H1 (cell line): ENCODE results near the gene P3H2. TPM values are rescaled to one million over a fixed set of nuclear protein-coding genes. Genes with fewer than 3 reads are reported as not detected.

Experiments
- CTCF ChIA-PET: fragments of 300-600 bp; sonication (Branson Sonifier 250); formaldehyde crosslinking; loops from one replicate; lab custom pipeline; 2021; ENCODE audit not compliant: partially characterized antibody; lab: Charles Lee
- POLR2A ChIA-PET: fragments of 300-600 bp; sonication (Branson Sonifier 250); formaldehyde crosslinking; loops from one replicate; lab custom pipeline; 2021; ENCODE audit warnings: inconsistent platforms; ENCODE audit not compliant: partially characterized antibody; lab: Charles Lee
- DNase-seq, 2 experiments: peaks; one replicate each; pipeline versions ENCODE4 v3.0.0 to v3.0.0-alpha.2; 2010 to 2022; ENCODE audit warnings: low spot score in 2 of 2, low read depth in 1 of 2, mixed read lengths in 1 of 2
- FAIRE-seq: peaks from 2 replicates; lab custom pipeline; 2011; peaks lifted over from hg19 to GRCh38; lab: Jason Lieb, UNC
- H2AFZ ChIP-seq: 2 replicates; pipeline ENCODE4 v1.8.1; 2012; ENCODE audit warnings: low read length, inconsistent platforms
- H2AK5ac ChIP-seq: 2 replicates; pipeline ENCODE4 v1.6.1; 2013; ENCODE audit warnings: low read depth, low read length
- H2BK120ac ChIP-seq: replicated peaks from 2 replicates; pipeline ENCODE3; 2013; ENCODE audit warnings: low read depth, low read length, inconsistent platforms
- H2BK12ac ChIP-seq: 2 replicates; pipeline ENCODE4 v1.6.1; 2013; ENCODE audit warnings: low read depth, low read length
- H2BK15ac ChIP-seq: 2 replicates; pipeline ENCODE4 v1.6.1; 2013; ENCODE audit warnings: low read length
- H2BK20ac ChIP-seq: 2 replicates; pipeline ENCODE4 v1.6.1; 2013; ENCODE audit warnings: low read length
- H2BK5ac ChIP-seq: 2 replicates; pipeline ENCODE4 v1.6.1; 2013; ENCODE audit warnings: low read depth, low read length
- H3K14ac ChIP-seq: 2 replicates; pipeline ENCODE4 v1.6.1; 2013; ENCODE audit warnings: inconsistent platforms; ENCODE audit not compliant: insufficient read length
- H3K18ac ChIP-seq: 2 replicates; pipeline ENCODE4 v1.6.1; 2013; ENCODE audit warnings: low read length; ENCODE audit errors: extremely low read depth
- H3K23ac ChIP-seq: 2 replicates; pipeline ENCODE4 v1.6.1; 2013; ENCODE audit warnings: inconsistent platforms; ENCODE audit not compliant: insufficient read length
- H3K23me2 ChIP-seq: 2 replicates; pipeline ENCODE4 v1.6.1; 2013; ENCODE audit warnings: low read depth, low read length
- H3K27ac ChIP-seq: 2 replicates; pipeline ENCODE4 v1.6.1; 2011; ENCODE audit warnings: low read depth, low read length, inconsistent platforms
- H3K27me3 ChIP-seq, 4 experiments: replicated peaks in 1 of 4; 1 replicate in 1 of 4; 2 replicates in 3 of 4; pipeline versions ENCODE4 v1.6.1 to v1.8.1; 2011 to 2013; ENCODE audit warnings: low read length in 3 of 4, mild to moderate bottlenecking in 3 of 4, inconsistent platforms in 2 of 4, mixed read lengths in 2 of 4, moderate library complexity in 1 of 4; ENCODE audit not compliant: control insufficient read depth in 3 of 4, insufficient read depth in 3 of 4; ENCODE audit errors: extremely low read depth in 1 of 4
- H3K36me3 ChIP-seq, 4 experiments: 2 replicates each; pipeline versions ENCODE4 v1.6.1 to v1.8.1; 2011 to 2013; ENCODE audit warnings: mild to moderate bottlenecking in 4 of 4, low read length in 3 of 4, moderate library complexity in 2 of 4, control low read depth in 1 of 4, inconsistent platforms in 1 of 4; ENCODE audit not compliant: insufficient read depth in 4 of 4, control insufficient read depth in 2 of 4
- H3K4ac ChIP-seq: replicated peaks from 2 replicates; pipeline ENCODE3; 2013; ENCODE audit warnings: low read length, low read depth, mixed read lengths, inconsistent platforms; ENCODE audit not compliant: insufficient read length
- H3K4me1 ChIP-seq, 4 experiments: replicated peaks in 1 of 4; 1 replicate in 1 of 4; 2 replicates in 3 of 4; pipeline versions ENCODE4 v1.6.1 to v1.8.1; 2011 to 2013; ENCODE audit warnings: low read length in 3 of 4, inconsistent platforms in 2 of 4, mixed read lengths in 1 of 4; ENCODE audit not compliant: insufficient read depth in 4 of 4, control insufficient read depth in 3 of 4
- H3K4me2 ChIP-seq, 2 experiments: 2 replicates each; pipeline versions ENCODE4 v1.6.1 to v1.8.1; 2011 to 2013; ENCODE audit warnings: low read depth in 2 of 2, low read length in 2 of 2, control low read depth in 1 of 2, inconsistent platforms in 1 of 2, mild to moderate bottlenecking in 1 of 2; ENCODE audit not compliant: insufficient read depth in 1 of 2
- H3K4me3 ChIP-seq, 4 experiments: fragments of 200-600, 300-600 bp in 1 of 4; sonication (generic), shearing (Covaris generic), sonication (Bioruptor Twin) in 1 of 4; 2 replicates each; pipeline versions ENCODE4 v1.5.1 to v1.8.1; 2011 to 2016; ENCODE audit warnings: low read length in 4 of 4, low read depth in 3 of 4, control low read depth in 2 of 4, inconsistent platforms in 2 of 4, mild to moderate bottlenecking in 2 of 4, mixed read lengths in 1 of 4, moderate library complexity in 1 of 4; ENCODE audit not compliant: insufficient read depth in 2 of 4; ENCODE audit errors: extremely low read depth in 1 of 4
- H3K56ac ChIP-seq: replicated peaks from 2 replicates; pipeline ENCODE3; 2013; ENCODE audit warnings: low read depth, mild to moderate bottlenecking, mixed read lengths, low read length, inconsistent platforms; ENCODE audit not compliant: insufficient read length
- H3K79me1 ChIP-seq: 2 replicates; pipeline ENCODE4 v1.6.1; 2013; ENCODE audit warnings: low read depth, low read length, control low read depth
- H3K79me2 ChIP-seq, 2 experiments: 2 replicates each; pipeline versions ENCODE4 v1.6.1 to v1.8.1; 2012 to 2013; ENCODE audit warnings: low read length in 2 of 2, mild to moderate bottlenecking in 2 of 2, inconsistent platforms in 1 of 2; ENCODE audit not compliant: insufficient read depth in 2 of 2, control insufficient read depth in 1 of 2
- H3K9ac ChIP-seq, 4 experiments: replicated peaks in 1 of 4; 1 replicate in 1 of 4; 2 replicates in 3 of 4; pipeline versions ENCODE4 v1.6.1 to v1.8.1; 2011 to 2013; ENCODE audit warnings: low read depth in 3 of 4, low read length in 3 of 4, control low read depth in 2 of 4, mild to moderate bottlenecking in 2 of 4, moderate library complexity in 2 of 4, inconsistent platforms in 1 of 4; ENCODE audit errors: extremely low read depth in 1 of 4
- H3K9me3 ChIP-seq, 2 experiments: 2 replicates each; pipeline versions ENCODE4 v1.6.1 to v1.8.1; 2012 to 2013; ENCODE audit warnings: mild to moderate bottlenecking in 2 of 2, moderate library complexity in 2 of 2, control low read depth in 1 of 2, inconsistent platforms in 1 of 2, low read depth in 1 of 2, low read length in 1 of 2, mixed read lengths in 1 of 2; ENCODE audit not compliant: insufficient read depth in 2 of 2
- H4K20me1 ChIP-seq, 2 experiments: replicated peaks in 1 of 2; 2 replicates each; pipeline versions ENCODE3 to v1.8.1; 2011 to 2013; ENCODE audit warnings: inconsistent platforms in 2 of 2, low read length in 2 of 2, mild to moderate bottlenecking in 1 of 2; ENCODE audit not compliant: insufficient read depth in 2 of 2, control insufficient read depth in 1 of 2
- H4K5ac ChIP-seq: 2 replicates; pipeline ENCODE4 v1.6.1; 2013; ENCODE audit warnings: low read length, low read depth, mixed read lengths, inconsistent platforms; ENCODE audit not compliant: insufficient read length
- H4K8ac ChIP-seq: 2 replicates; pipeline ENCODE4 v1.8.0; 2013; ENCODE audit warnings: mild to moderate bottlenecking, moderate library complexity, low read length, inconsistent platforms; ENCODE audit not compliant: insufficient read depth; ENCODE audit errors: extremely low read depth
- H4K91ac ChIP-seq: replicated peaks from 2 replicates; pipeline ENCODE3; 2013; ENCODE audit warnings: low read length, mixed read lengths, inconsistent platforms; ENCODE audit not compliant: insufficient read length
- BCL11A ChIP-seq, 2 experiments: IDR thresholded peaks; one replicate each; pipeline ENCODE4 v1.6.1; 2011; ENCODE audit warnings: low read depth in 2 of 2, low read length in 2 of 2, mild to moderate bottlenecking in 2 of 2
- CEBPB ChIP-seq: IDR thresholded peaks from 2 replicates; pipeline ENCODE4 v1.6.1; 2012; ENCODE audit warnings: low read depth, low read length
- HDAC2 ChIP-seq, 2 experiments: fragments of 300-600 bp in 1 of 2; sonication (generic) in 1 of 2; IDR thresholded peaks; 2 replicates each; pipeline ENCODE4 v1.6.1; 2011 to 2012; ENCODE audit warnings: low read depth in 2 of 2, low read length in 2 of 2, mild to moderate bottlenecking in 2 of 2, moderate library complexity in 2 of 2, borderline replicate concordance in 1 of 2, inconsistent platforms in 1 of 2
- JUN ChIP-seq: IDR thresholded peaks from 2 replicates; pipeline ENCODE4 v1.6.1; 2011; ENCODE audit warnings: low read depth, mild to moderate bottlenecking, improper control_type of control experiment, low read length
- KDM5A ChIP-seq: fragments of 200-600 bp; IDR thresholded peaks from 2 replicates; pipeline ENCODE4 v1.7.1; 2012; ENCODE audit warnings: mild to moderate bottlenecking, low read length, inconsistent platforms, mixed read lengths
- NANOG ChIP-seq: IDR thresholded peaks from 2 replicates; pipeline ENCODE4 v1.6.1; 2011; ENCODE audit warnings: low read length, low read depth, mild to moderate bottlenecking, inconsistent platforms; ENCODE audit not compliant: insufficient read depth, poor library complexity, severe bottlenecking
- POLR2AphosphoS5 ChIP-seq: IDR thresholded peaks from 2 replicates; pipeline ENCODE4 v1.6.1; 2011; ENCODE audit warnings: low read depth, low read length
- RNF2 ChIP-seq: fragments of 200-900, 300-1000 bp; sonication (generic); IDR thresholded peaks from 2 replicates; pipeline ENCODE4 v1.7.1; 2016; ENCODE audit warnings: borderline replicate concordance, low read depth, mild to moderate bottlenecking, antibody characterized with exemption, low read length; ENCODE audit not compliant: poor library complexity, severe bottlenecking; ENCODE audit errors: missing control alignments
- WGBS, 2 experiments: shearing (Covaris generic) in 1 of 2; methylation state at CpG; one replicate each; pipeline versions ENCODE4 v1.1.6 to v1.1.7; 2013 to 2015; ENCODE audit warnings: low lambda C conversion rate in 2 of 2, mixed read lengths in 2 of 2, inconsistent platforms in 1 of 2, low coverage in 1 of 2, missing lambda C conversion rate in 1 of 2; ENCODE audit not compliant: insufficient replicate concordance in 2 of 2, insufficient coverage in 1 of 2, insufficient read length in 1 of 2; ENCODE audit errors: extremely low coverage in 1 of 2, missing lambda C conversion rate in 1 of 2; 5-methylcytosine and 5-hydroxymethylcytosine counted together
- polyA plus RNA-seq, 7 experiments: library from polyadenylated mRNA; depleted of rRNA in 3 of 7; stranded (reverse) in 5 of 7; unstranded in 2 of 7; fragments of >200 nt in 5 of 7; fragments of 200-250 nt in 2 of 7; gene quantifications; 1 replicate in 5 of 7; 2 replicates in 1 of 7; 4 replicates in 1 of 7; pipeline versions ENCODE4 v1.2.1 to v1.2.3, GENCODE V29; 2011 to 2013; ENCODE audit warnings: missing spikeins in 2 of 7, mixed read lengths in 2 of 7
- total RNA-seq: library from RNA; stranded (reverse); fragmentation: NEBNext Ultra II Directional; extraction: Animal tissue kit (Norgen Biotek cat#: 25700); gene quantifications from 2 replicates; pipeline ENCODE4 v1.2.1, GENCODE V29; 2021

P3H2 gene
- total and polyA plus RNA-seq, 2 of the 8 experiments (the other 6 are each of a cell fraction or from before 2014, with no cell fraction given) = 40.5 to 60.4 TPM

GRCh38 chr3:189936201-189936945 lies 184.3 kb downstream of the P3H2 start:
- Histone ChIP-seq H3K79me2 (no peaks in the 10 kb centered on the region), H3K9ac (no peak overlapping the region), H4K20me1 (no peaks in the 10 kb centered on the region), H3K56ac (no peak overlapping the region), H4K5ac (no peak overlapping the region), H4K8ac (no peak overlapping the region), H3K27me3 (no peaks in the 10 kb centered on the region), H2BK120ac (no peak overlapping the region), H2AK5ac (no peak overlapping the region), H3K9me3 (no peaks in the 10 kb centered on the region; a peak in 1 of 4 replicates), H3K14ac (no peak overlapping the region), H3K27ac (no peak overlapping the region), H3K4me1 (no peaks in the 10 kb centered on the region), H2BK20ac (no peak overlapping the region), H2BK12ac (no peak overlapping the region), H3K23ac (no peak overlapping the region), H4K91ac (no peak overlapping the region), H3K18ac (no peak overlapping the region), H3K23me2 (no peaks in the 10 kb centered on the region), H3K4ac (no peak overlapping the region), H3K79me1 (no peaks in the 10 kb centered on the region), H2BK5ac (no peak overlapping the region), H3K4me3 (no peak overlapping the region), H3K4me2 (no peak overlapping the region), H2BK15ac (no peak overlapping the region), H3K36me3 (no peaks in the 10 kb centered on the region), H2AFZ (no peak overlapping the region)
- 89% methylated on average over 6 of the region's 6 CpGs; no CpG with 5 or more reads in 1 of the 2 experiments for WGBS, 2 experiments
- no peak for FAIRE-seq
- CTCF ChIA-PET = interaction anchor here (1.1 to 5.0 kb wide), 2 partner anchors 12 to 285 kb away, joined by 3 to 30 read pairs; no protein-coding TSS in a partner anchor
- no peak for DNase-seq
- no peak for TF ChIP-seq HDAC2 (IDR thresholded peaks at IDR 0.05; ENCODE audit: borderline replicate concordance in 1 of 2, low read depth in 2 of 2, low read length in 2 of 2)
- TF ChIP-seq JUN = no peak
- TF ChIP-seq POLR2AphosphoS5 = no peak
- no peak for TF ChIP-seq CEBPB
- TF ChIP-seq KDM5A = no peak
- no peak for TF ChIP-seq BCL11A (IDR thresholded peaks at IDR 0.05; ENCODE audit: low read depth in 2 of 2, low read length in 2 of 2)
- no peak for TF ChIP-seq RNF2
- TF ChIP-seq NANOG = no peak
- POLR2A ChIA-PET = no interaction called here
